Measurements from ENCODE around the gene PPP1R12C.

- TF ChIP-seq CTCF (IDR thresholded peaks at IDR 0.05; ENCODE audit: low read depth, low read length) (no peak), EZH2phosphoT487 (IDR thresholded peaks at IDR 0.05; ENCODE audit: low read depth) (no peak)
Observed at GRCh38 chr19:55062735-55063491, 54.5 kb downstream of the PPP1R12C start, which contains the start of gene RDH13.

All from OCI-LY3 (cell line).